NAMALWA (cell line): ENCODE results near the gene LPP.

ENCODE experiments used
- DNase-seq: peaks from one replicate; pipeline ENCODE4 v3.0.0-alpha.2; 2015; ENCODE audit warnings: low spot score

LPP gene

GRCh38 chr3:188169830-188170455, 16.0 kb downstream of the LPP start:
- no peak for DNase-seq

- DNase-seq, result no peak
Observed at GRCh38 chr3:188170461-188171459, 16.8 kb downstream of the LPP start.

GRCh38 chr3:188171682-188172467, 17.9 kb downstream of the LPP start:
- no peak for DNase-seq

- peak; percentile 55 for DNase-seq
Observed at GRCh38 chr3:188174317-188175044, 20.5 kb downstream of the LPP start.

GRCh38 chr3:188176476-188176875, 22.5 kb downstream of the LPP start:
- no peak for DNase-seq

- no peak for DNase-seq
Observed at GRCh38 chr3:188176884-188177283, 22.9 kb downstream of the LPP start.

GRCh38 chr3:188177721-188178120, 23.8 kb downstream of the LPP start:
- DNase-seq, result no peak

- DNase-seq, result no peak
Observed at GRCh38 chr3:188178293-188178936, 24.5 kb downstream of the LPP start.

GRCh38 chr3:188179006-188179966, 25.3 kb downstream of the LPP start:
- no peak for DNase-seq

- DNase-seq, result no peak
Observed at GRCh38 chr3:188180114-188180513, 26.2 kb downstream of the LPP start.

GRCh38 chr3:188183452-188183851, 29.5 kb downstream of the LPP start:
- no peak for DNase-seq

GRCh38 chr3:188184160-188184559, 30.2 kb downstream of the LPP start:
- no peak for DNase-seq

- no peak for DNase-seq
Observed at GRCh38 chr3:188184649-188185048, 30.7 kb downstream of the LPP start.

- no peak for DNase-seq
Observed at GRCh38 chr3:188185717-188186251, 31.8 kb downstream of the LPP start.

GRCh38 chr3:188187053-188187452, 33.1 kb downstream of the LPP start:
- peak; percentile 72 for DNase-seq

- no peak for DNase-seq
Observed at GRCh38 chr3:188188911-188189310, 35.0 kb downstream of the LPP start.

GRCh38 chr3:188191460-188191859, 37.5 kb downstream of the LPP start:
- no peak for DNase-seq

GRCh38 chr3:188192034-188192433, 38.1 kb downstream of the LPP start:
- no peak for DNase-seq

GRCh38 chr3:188194332-188194731, 40.4 kb downstream of the LPP start:
- DNase-seq, result no peak
